Pancreas (tissue), 10 donors: ENCODE data around the gene REM1. TPM values are rescaled to one million over a fixed set of nuclear protein-coding genes. Genes with fewer than 3 reads are reported as not detected.

ENCODE experiments used
- ATAC-seq, 4 donors: fragments of 200-7000 bp; cut with Tn5 transposase; one replicate each; pipeline versions ENCODE4 v1.8.0 to v1.9.1; 2020; ENCODE audit warnings: mild to moderate bottlenecking in 4 of 4, moderate library complexity in 4 of 4
- DNase-seq, 6 donors: peaks; one replicate each; pipeline ENCODE4 v3.0.0-alpha.2; 2020
- FAIRE-seq: peaks from 2 replicates; lab custom pipeline; 2012; peaks lifted over from hg19 to GRCh38; lab: Jason Lieb, UNC
- H3K27ac ChIP-seq, 4 donors: fragments of 200-600 bp; sonication (generic); 1 replicate in 3 of 4; 2 replicates in 1 of 4; pipeline versions ENCODE4 v1.5.0 to v1.8.0; 2020
- H3K27me3 ChIP-seq, 4 donors: fragments of 200-600 bp; one replicate each; pipeline ENCODE4 v1.8.0; 2021
- H3K36me3 ChIP-seq, 3 donors: fragments of 200-600 bp; sonication (generic) in 1 of 3; one replicate each; pipeline versions ENCODE4 v1.5.0 to v1.8.0; 2020 to 2021
- H3K4me1 ChIP-seq, 3 donors: fragments of 200-600 bp; one replicate each; pipeline ENCODE4 v1.8.0; 2021
- H3K4me3 ChIP-seq, 4 donors: fragments of 200-600 bp; sonication (generic) in 2 of 4; one replicate each; pipeline versions ENCODE4 v1.5.0 to v1.8.0; 2020 to 2021
- H3K9me3 ChIP-seq, 4 donors: fragments of 200-600 bp; one replicate each; pipeline ENCODE4 v1.8.0; 2021
- CTCF ChIP-seq, 4 donors: fragments of 200-600 bp; sonication (generic) in 3 of 4; IDR thresholded peaks; one replicate each; pipeline versions ENCODE4 v1.5.0 to v1.8.0; 2021; ENCODE audit warnings: antibody characterized with exemption in 4 of 4
- WGBS, 2 donors: extraction: QIAGEN DNeasy Blood & Tissue Kit; methylation state at CpG; one replicate each; pipeline ENCODE4 v1.1.7; 2013; 5-methylcytosine and 5-hydroxymethylcytosine counted together
- intact Hi-C, 3 donors: fragments of 100-400 bp; cut with DNase I; formaldehyde crosslinking; loops; one replicate each; pipeline versions ENCODE4 v1.11.1 to v1.14.2; 2022
- polyA plus RNA-seq, 2 donors: library from polyadenylated mRNA; stranded (reverse); fragments of 200-250 nt; gene quantifications; one replicate each; pipeline ENCODE4 v1.2.3, GENCODE V29; 2013
- total RNA-seq, 6 donors: library from RNA; stranded (reverse); fragmentation: NEBNext Ultra II Directional in 4 of 6; extraction: Animal tissue kit (Norgen Biotek cat#: 25700) in 4 of 6; gene quantifications; one replicate each; pipeline versions ENCODE4 v1.2.1 to v1.2.4, GENCODE V29; 2021 to 2023
- donor health status: healthy with polysubstance abuse.
- donor health status: DM: no; HTN: no; CAD: no; lungs with moderate emphysema.
- donor health status: DM: no; HTN: no; CAD: no.
- donor health status: control.
- donor health status: control.
- donor health status: Bipolar disorder and iron deficiency.
- donor health status: DM: yes; HTN: yes; CAD: no.
- donor health status: DM: no; HTN: no; CAD: no.
- donor health status: DM: no; HTN: no; CAD: no.
- donor health status: DM: yes; HTN: yes; CAD: no.

Gene REM1
- total and polyA plus RNA-seq, 8 donors = 0.14 to 1.7 (median 0.34) TPM; not detected in 1

GRCh38 chr20:31505903-31506302 is 30.8 kb downstream of the REM1 start:
- FAIRE-seq (no peak), ATAC-seq (no peak), DNase-seq (no peak)
- TF ChIP-seq CTCF (IDR thresholded peaks at IDR 0.05) = no peak
- H3K27ac ChIP-seq = no peak overlapping the region
- peaks cover 0 to 9% (median 0%) of the 10 kb centered on the region in 4 donors for H3K27me3 ChIP-seq
- intact Hi-C loops = loop anchor here in 1 of 3 donors (10.0 kb wide), 1 partner anchor 51 kb away; no protein-coding TSS in a partner anchor
- no peak overlapping the region for H3K4me3 ChIP-seq
- no peaks in the 10 kb centered on the region for H3K9me3 ChIP-seq
- no peaks in the 10 kb centered on the region for H3K4me1 ChIP-seq
- 85 to 91% methylated on average over 1 of the region's 1 CpG for WGBS, 2 donors
- no peaks in the 10 kb centered on the region for H3K36me3 ChIP-seq

DNA sequence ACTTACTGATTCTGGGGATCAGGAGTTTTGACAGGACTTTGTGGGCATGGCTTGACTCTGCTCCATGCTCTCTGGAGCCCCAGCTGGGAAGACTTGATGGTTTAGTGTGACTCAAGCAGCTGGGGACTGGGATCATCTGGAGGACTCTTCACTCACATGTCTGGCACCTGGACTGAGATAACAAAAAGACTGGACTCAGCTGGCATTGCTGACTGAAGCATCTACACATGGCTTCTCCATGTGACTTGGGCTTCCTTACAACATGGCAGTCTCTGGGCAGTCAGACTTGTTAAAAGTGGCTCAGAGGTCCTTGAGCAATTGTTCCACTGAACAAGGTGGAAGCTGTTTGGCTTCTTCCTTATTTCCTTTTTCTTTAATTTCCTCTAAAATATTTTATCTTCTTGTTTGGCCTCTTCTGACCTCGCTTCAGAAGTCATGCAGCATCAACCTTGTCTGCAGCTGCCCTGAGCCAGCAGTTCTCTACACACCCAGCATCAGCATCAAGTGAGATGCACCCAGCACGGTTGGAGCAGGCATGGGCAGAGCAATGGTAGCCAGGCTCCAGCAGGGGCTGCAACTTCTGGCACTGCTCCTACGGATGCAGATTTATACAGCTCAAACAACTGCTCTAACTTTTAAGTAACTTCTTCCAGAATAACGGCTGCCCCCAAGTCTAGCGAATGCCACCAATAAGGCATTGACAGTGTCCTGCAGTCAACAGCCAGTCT is 33.6 kb downstream of the REM1 start:
- FAIRE-seq = no peak
- intact Hi-C loops = loop anchor here in 1 of 3 donors (10.0 kb wide), 1 partner anchor 54 kb away; no protein-coding TSS in a partner anchor

GRCh38 chr20:31514154-31515071 is 39.3 kb downstream of the REM1 start, which contains the start of gene HM13:
Gene HM13, plus strand, starts transcription at chr20:31514442. Its CDS starts 110 bp downstream, at chr20:31514552.
- Histone ChIP-seq H3K36me3 (no peaks in the 10 kb centered on the region), H3K27ac (peak within 1 kb of the TSS; percentile 81 to 92 (median 86)), H3K4me1 (peaks cover 12 to 32% (median 17%) of the 10 kb centered on the region in 3 donors), H3K9me3 (no peaks in the 10 kb centered on the region), H3K27me3 (no peaks in the 10 kb centered on the region), H3K4me3 (peak within 1 kb of the TSS; percentile 91 to 99 (median 96))
- intact Hi-C loops = no loop called here
- peak; percentile 90 to 98 (median 96) for TF ChIP-seq CTCF (IDR thresholded peaks at IDR 0.05)
- WGBS, 2 donors = 0% methylated on average over 83 to 86 of the region's 86 CpGs
- DNase-seq (peak; percentile 90 to 97 (median 93)), FAIRE-seq (no peak), ATAC-seq (peak; percentile 92 to 96 (median 94))

More for the DNA sequence above, 33.6 kb downstream of the REM1 start:
- ATAC-seq (no peak), DNase-seq (no peak)
- Histone ChIP-seq H3K4me1 (no peaks in the 10 kb centered on the region), H3K9me3 (no peaks in the 10 kb centered on the region), H3K4me3 (no peak overlapping the region), H3K27ac (no peak overlapping the region), H3K36me3 (no peaks in the 10 kb centered on the region), H3K27me3 (peaks cover 0 to 9% (median 0%) of the 10 kb centered on the region in 4 donors)
- no peak for TF ChIP-seq CTCF (IDR thresholded peaks at IDR 0.05)
- WGBS, 2 donors = 72 to 80% methylated on average over 5 of the region's 5 CpGs

DNA sequence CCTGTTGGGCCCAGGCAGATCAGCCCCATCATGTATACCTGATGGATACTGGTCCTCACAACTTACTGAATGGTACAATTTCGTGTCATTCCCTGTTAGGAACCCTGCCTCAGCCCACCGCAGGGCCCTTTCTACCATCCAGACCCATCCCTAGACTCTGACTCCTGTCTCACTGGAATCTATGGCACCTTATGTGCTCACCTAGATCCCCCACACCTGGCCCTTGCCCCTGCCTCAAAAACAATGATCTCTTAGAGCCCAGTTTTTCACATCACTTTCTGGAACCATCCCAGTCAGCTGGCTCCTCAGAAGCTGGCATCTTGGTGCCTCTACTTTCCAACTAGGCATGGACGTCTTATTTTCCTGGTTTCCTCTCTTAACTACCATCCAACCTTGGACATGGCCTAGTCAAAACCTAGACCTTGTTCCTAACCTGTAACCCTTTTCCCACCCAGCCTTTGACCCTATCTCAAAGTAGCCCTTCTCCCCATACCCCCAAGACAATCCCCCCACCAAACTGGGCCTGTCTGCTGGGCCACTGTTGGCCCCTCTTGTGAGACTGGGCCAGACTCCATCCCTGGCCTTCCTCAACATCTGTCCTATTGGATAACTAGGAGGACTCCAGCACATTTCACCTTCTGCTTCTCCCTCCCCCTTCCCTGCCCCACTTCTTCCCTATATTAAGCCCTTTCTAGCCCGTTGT is 40.1 kb downstream of the REM1 start:
- Histone ChIP-seq H3K9me3 (no peaks in the 10 kb centered on the region), H3K4me1 (peaks cover 15 to 39% (median 17%) of the 10 kb centered on the region in 3 donors), H3K4me3 (peak overlapping the region; percentile 91 to 99 (median 96)), H3K27me3 (no peaks in the 10 kb centered on the region), H3K27ac (peak overlapping the region; percentile 81 to 92 (median 86)), H3K36me3 (no peaks in the 10 kb centered on the region)
- intact Hi-C loops = no loop called here
- ATAC-seq (no peak), DNase-seq (no peak), FAIRE-seq (no peak)
- WGBS, 2 donors = 3 to 11% methylated on average over 4 of the region's 4 CpGs
- TF ChIP-seq CTCF (IDR thresholded peaks at IDR 0.05) = no peak
